Activated CD4-positive, alpha-beta T cell treated with anti-CD3 and anti-CD28 coated beads, Interleukin-2, amount 50 U/mL, for 1 hour (primary cell): ENCODE measurements around the gene PAEP.

Experiments used
- DNase-seq: peaks from one replicate; pipeline ENCODE4 v3.0.0-alpha.2; 2020

PAEP gene

GRCh38 chr9:135580664-135581380, 19.3 kb downstream of the PAEP start:
- DNase-seq = no peak

DNA sequence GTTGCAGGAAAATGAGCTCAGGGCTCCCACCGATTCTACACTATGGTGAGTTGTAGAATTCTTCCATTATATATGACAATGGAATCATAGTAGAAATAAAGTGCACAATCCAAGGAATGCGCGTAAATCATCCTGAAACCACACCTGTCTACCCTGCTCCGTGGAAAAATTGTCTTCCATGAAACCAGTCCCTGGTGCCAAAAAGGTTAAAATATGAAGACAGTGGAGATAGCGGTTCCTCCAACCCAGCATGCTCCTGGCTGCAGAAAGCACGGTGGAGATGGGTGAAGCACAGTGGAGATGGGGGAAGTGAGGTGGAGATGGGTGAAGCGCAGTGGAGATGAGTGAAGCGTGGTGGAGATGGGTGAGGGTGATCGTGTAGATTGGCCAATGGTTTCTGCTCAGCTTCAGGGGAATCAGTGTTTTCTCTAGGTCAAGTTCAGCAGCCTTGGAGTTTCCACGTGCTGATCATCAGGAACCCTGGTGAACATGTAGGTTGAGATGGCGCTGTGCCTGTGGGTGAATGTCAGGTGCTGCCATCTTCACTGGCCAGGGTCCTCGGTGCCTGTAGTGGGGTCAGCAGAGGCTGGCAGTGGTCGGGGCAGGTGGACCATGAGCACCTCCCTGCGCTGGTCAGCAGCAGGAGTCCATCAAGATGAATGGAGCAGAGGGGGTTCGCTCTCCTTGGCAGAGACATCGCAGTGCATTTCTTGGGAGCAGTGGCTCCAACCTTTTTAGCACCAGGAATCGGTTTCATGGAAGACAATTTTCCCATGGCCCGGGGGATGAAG, 20.3 kb downstream of the PAEP start:
- DNase-seq = no peak

GRCh38 chr9:135582541-135582940, 21.0 kb downstream of the PAEP start:
- no peak for DNase-seq

- DNase-seq = no peak
Observed at GRCh38 chr9:135582966-135583687, 21.6 kb downstream of the PAEP start.

- DNase-seq = no peak
Observed at GRCh38 chr9:135583688-135584011, 22.1 kb downstream of the PAEP start.

DNA sequence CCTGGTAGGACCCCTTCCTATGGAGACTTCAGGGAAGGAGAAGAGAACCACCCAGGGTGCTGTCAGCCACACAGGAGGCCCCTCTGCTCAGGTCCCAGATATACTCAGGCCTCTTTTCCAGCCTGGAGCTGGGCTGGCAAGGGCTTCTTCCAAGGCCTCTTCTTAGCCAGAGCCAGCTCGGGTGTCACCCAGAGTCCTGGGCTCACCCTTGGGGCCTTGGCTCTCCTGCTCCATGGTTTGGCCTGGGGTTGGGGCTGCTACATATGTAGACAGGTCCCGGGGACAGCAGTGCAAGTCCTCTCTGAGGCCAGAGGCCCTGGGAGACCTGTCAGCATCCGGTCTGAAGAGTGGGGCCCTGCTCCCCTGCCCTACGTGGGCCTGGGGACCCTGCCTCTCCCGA, 22.8 kb downstream of the PAEP start:
- no peak for DNase-seq

DNA sequence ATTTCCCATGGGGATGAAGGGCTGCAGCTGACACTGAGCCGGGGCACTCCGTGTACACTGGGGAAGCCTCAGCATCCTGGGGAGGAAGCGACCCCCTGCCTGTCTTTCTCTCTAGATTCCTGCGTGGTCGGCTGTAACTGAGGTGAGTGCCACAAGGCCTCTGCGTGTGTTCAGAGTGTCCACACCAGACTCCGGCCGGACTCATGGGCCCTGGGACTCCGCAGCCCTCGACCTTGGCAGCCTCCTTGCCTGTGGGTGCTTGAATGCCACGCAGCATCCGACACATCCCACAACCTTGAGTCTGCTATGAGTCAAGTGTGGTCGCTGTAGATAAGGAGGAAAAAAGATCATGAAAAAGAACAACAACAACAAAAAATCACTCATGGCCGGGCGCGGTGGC, 23.4 kb downstream of the PAEP start:
- no peak for DNase-seq

GRCh38 chr9:135586601-135587109, 25.1 kb downstream of the PAEP start:
- no peak for DNase-seq

- DNase-seq = no peak
Observed at GRCh38 chr9:135587658-135588057, 26.1 kb downstream of the PAEP start.

GRCh38 chr9:135588371-135588770, 26.8 kb downstream of the PAEP start:
- DNase-seq = no peak

DNA sequence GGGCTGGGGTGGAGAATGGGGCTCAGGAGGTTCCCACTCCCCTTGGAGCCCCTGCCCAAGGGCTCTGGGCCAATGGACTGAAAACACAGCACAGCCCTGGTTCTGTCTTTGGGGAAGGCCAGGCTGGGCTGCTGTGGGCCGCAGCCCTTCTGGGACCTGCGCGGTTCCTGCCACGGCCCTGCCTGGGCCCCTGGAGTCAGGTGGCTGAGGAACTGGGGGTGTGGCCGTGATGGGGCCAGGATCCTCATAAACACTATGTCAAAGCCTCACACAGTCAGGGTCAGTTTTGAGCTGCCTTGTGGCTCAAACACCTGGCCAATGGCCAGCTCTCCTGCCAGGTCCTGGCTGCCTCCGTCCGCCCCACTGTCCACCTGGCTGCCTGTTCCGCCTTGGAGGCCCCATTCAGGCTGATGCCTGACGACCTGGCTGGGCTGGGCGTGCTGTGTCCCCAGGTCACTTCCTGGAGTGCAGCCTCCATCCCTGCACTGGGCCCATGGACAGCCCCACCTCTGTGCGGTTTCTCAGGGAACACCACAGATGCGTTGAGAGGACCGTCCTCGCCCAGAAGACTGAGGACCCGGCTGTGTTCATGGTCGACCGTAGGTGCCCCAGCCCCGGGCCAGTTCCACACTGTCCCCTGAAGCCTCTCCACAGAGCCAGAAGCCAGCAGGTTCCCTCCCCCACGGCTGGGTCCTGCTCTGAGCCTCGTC, 27.5 kb downstream of the PAEP start:
- no peak for DNase-seq

- no peak for DNase-seq
Observed at GRCh38 chr9:135589596-135590485, 28.3 kb downstream of the PAEP start.

DNA sequence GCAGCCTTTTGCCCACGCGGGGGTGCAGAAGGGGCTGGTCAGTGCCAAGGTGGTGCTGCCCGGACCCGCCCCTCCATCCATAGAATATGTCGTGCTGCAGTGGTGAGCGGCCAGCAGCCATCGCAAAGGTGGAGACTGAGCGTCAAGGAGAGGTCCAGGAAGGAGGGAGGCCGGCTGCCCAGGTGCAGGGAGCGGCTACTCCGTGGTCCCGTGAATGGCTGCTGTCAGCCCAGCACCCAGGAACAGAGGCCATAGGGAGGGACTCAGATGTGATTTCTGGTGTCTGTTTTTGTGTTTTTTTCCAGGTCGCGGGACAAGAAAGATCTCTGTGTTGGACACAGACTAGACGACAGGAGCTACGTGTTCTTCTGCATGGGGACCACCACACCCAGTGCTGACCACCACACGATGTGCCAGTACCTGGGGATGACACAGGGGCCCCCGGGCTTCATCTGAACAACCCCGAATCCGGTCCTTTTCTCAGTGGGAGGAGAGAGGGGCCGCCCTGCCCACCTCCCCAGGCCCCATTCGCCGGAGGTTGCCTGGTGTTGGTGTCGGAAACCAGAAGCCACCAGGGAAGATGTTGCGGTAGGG, 29.0 kb downstream of the PAEP start:
- no peak for DNase-seq

DNA sequence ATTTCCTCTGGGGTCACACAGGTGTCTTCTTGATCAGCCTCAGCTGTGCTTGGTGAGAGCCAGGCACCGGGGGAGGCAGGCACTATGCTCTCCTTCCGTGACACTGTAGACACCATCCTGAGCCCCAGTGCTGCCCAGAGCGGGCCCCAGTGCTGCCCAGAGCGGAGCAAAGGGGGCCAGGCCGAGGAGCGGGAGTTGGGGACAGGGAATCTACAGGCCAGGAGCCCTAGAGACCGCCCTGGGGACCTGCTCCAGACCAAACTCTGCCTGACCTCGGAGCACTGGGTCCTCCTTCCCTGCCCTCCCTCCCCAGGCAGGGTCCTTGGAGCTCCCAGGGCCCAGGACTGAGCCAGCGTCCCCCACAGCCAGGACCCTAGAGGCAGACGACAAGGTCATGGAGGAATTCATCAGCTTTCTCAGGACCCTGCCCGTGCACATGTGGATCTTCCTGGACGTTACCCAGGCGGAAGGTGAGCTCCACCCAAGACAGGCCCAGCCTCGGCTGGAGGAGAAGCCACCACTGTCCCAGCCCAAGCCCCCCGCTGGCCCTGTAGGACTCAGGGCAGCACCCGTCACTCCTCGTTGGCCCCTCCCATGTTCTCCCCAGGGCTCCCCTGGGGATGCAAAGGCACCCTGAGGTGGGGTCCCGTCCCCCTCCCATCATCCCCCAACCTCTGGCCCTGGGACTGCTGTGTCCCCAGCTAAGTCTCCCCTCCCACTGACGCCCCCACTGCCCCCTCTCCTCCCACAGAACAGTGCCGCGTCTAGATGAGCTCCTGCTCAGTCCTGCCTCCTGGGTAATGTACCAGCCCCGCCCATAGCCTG, 30.2 kb downstream of the PAEP start:
- DNase-seq = no peak

GRCh38 chr9:135592331-135592590, 30.7 kb downstream of the PAEP start:
- no peak for DNase-seq

GRCh38 chr9:135592625-135593024, 31.1 kb downstream of the PAEP start:
- DNase-seq = no peak

- DNase-seq = no peak
Observed at GRCh38 chr9:135596211-135596610, 34.7 kb downstream of the PAEP start.

- DNase-seq = no peak
Observed at GRCh38 chr9:135600296-135600817, 38.8 kb downstream of the PAEP start.

- DNase-seq = no peak
Observed at GRCh38 chr9:135601988-135602387, 40.4 kb downstream of the PAEP start.

DNA sequence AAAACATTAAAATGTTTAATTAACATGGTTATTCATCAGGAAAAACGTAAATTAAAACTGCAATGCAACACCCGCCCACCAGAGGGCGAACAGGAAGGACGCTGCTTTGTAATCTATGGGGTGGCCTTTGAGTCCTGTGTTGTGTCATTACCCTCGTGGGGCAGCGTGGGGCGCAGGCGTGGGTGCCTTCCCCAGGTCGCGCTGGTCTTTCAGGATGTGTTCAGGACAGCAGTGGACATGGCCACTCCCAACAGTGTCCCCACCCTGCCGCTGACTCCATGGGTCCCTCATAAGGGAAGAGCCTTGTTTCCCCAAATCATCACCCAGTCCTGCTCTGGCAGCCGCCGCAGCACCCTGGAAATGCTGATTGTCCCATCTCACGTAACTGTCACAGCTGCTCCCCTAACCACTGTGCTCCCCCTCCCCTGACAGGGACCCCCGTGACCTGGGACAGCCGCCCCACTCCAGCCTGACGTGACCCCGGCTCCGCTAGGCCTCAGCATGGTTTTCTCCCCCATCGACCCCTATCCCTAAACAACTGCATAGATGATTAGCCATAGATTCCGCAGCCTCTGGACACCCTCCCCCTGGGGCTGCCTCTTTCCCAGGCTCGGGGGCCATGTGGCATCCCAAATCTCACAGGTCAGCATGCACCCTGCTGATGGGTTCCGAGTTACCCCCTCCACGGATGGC, 41.4 kb downstream of the PAEP start:
- DNase-seq = peak; percentile 52
